ENCODE data around the gene SHKBP1.

Gene SHKBP1

GRCh38 chr19:40585982-40586422 is 9.3 kb downstream of the SHKBP1 start:
- no peak for DNase-seq
- H3K23ac ChIP-seq (ENCODE audit: low read length in 2 of 2), result no peak overlapping the region
- no peak overlapping the region for H3K18ac ChIP-seq (ENCODE audit: low read depth in 1 of 2, low read length in 2 of 2)
- H3K79me1 ChIP-seq (replicated peaks; ENCODE audit: low read length, poor library complexity, severe bottlenecking), result peaks cover 9% of the 10 kb centered on the region
- WGBS, result 98% methylated on average over 2 of the region's 2 CpGs
- no peak overlapping the region for H3K4me3 ChIP-seq (ENCODE audit: insufficient read depth in 1 of 2, low read depth in 1 of 2, low read length in 2 of 2)
- H4K91ac ChIP-seq (ENCODE audit: low read length), result no peak overlapping the region
- no peaks in the 10 kb centered on the region for H3K9me3 ChIP-seq (ENCODE audit: control insufficient read depth, low read length)
- no peak overlapping the region for H2BK15ac ChIP-seq (ENCODE audit: low read depth, poor library complexity, severe bottlenecking)
- H3K27me3 ChIP-seq (ENCODE audit: control insufficient read depth in 1 of 2, insufficient read depth in 1 of 2, low read length in 2 of 2), result no peaks in the 10 kb centered on the region
- no peak overlapping the region for H2BK12ac ChIP-seq (ENCODE audit: low read length in 2 of 2)
- H3K4me2 ChIP-seq (ENCODE audit: low read length, poor library complexity, severe bottlenecking), result no peak overlapping the region
- no peak overlapping the region for H3K9ac ChIP-seq (ENCODE audit: low read length)
- no peak overlapping the region for H2BK5ac ChIP-seq (ENCODE audit: low read depth, low read length, poor library complexity, severe bottlenecking)
- H2BK120ac ChIP-seq (ENCODE audit: low read depth, low read length), result no peak overlapping the region
- H3K36me3 ChIP-seq (ENCODE audit: control insufficient read depth in 1 of 2, insufficient read depth in 2 of 2, low read depth in 1 of 2, low read length in 2 of 2), result peaks cover 59 to 69% of the 10 kb centered on the region in 2 experiments
- H2AFZ ChIP-seq (ENCODE audit: low read depth, low read length), result no peak overlapping the region
- no peak overlapping the region for H4K8ac ChIP-seq (ENCODE audit: low read length)
- H2AK5ac ChIP-seq (ENCODE audit: low read length, severe bottlenecking), result no peak overlapping the region
- H3K4ac ChIP-seq (ENCODE audit: low read depth in 1 of 2, low read length in 2 of 2), result no peak overlapping the region
- H3K4me1 ChIP-seq (ENCODE audit: control insufficient read depth, insufficient read depth, low read depth, low read length), result peaks cover 21% of the 10 kb centered on the region
- peak overlapping the region; percentile 73 for H3K27ac ChIP-seq (ENCODE audit: low read length, poor library complexity, severe bottlenecking)
- H3K14ac ChIP-seq (ENCODE audit: low read length in 2 of 2), result no peak overlapping the region

- Histone ChIP-seq H3K9ac (ENCODE audit: low read length) (no peak overlapping the region), H2AK5ac (ENCODE audit: low read length, severe bottlenecking) (no peak overlapping the region), H3K4me1 (ENCODE audit: control insufficient read depth, insufficient read depth, low read depth, low read length) (peaks cover 21% of the 10 kb centered on the region), H3K4ac (ENCODE audit: low read depth in 1 of 2, low read length in 2 of 2) (no peak overlapping the region), H3K27ac (ENCODE audit: low read length, poor library complexity, severe bottlenecking) (no peak overlapping the region), H3K27me3 (ENCODE audit: control insufficient read depth in 1 of 2, insufficient read depth in 1 of 2, low read length in 2 of 2) (no peaks in the 10 kb centered on the region), H4K8ac (ENCODE audit: low read length) (no peak overlapping the region), H2BK15ac (ENCODE audit: low read depth, poor library complexity, severe bottlenecking) (no peak overlapping the region), H2BK5ac (ENCODE audit: low read depth, low read length, poor library complexity, severe bottlenecking) (no peak overlapping the region), H3K4me2 (ENCODE audit: low read length, poor library complexity, severe bottlenecking) (no peak overlapping the region), H2AFZ (ENCODE audit: low read depth, low read length) (no peak overlapping the region), H4K91ac (ENCODE audit: low read length) (no peak overlapping the region), H3K4me3 (ENCODE audit: insufficient read depth in 1 of 2, low read depth in 1 of 2, low read length in 2 of 2) (no peak overlapping the region), H3K14ac (ENCODE audit: low read length in 2 of 2) (no peak overlapping the region), H2BK12ac (ENCODE audit: low read length in 2 of 2) (no peak overlapping the region), H3K18ac (ENCODE audit: low read depth in 1 of 2, low read length in 2 of 2) (no peak overlapping the region), H2BK120ac (ENCODE audit: low read depth, low read length) (no peak overlapping the region), H3K36me3 (ENCODE audit: control insufficient read depth in 1 of 2, insufficient read depth in 2 of 2, low read depth in 1 of 2, low read length in 2 of 2) (peaks cover 59 to 66% of the 10 kb centered on the region in 2 experiments), H3K79me1 (replicated peaks; ENCODE audit: low read length, poor library complexity, severe bottlenecking) (peaks cover 9% of the 10 kb centered on the region), H3K23ac (ENCODE audit: low read length in 2 of 2) (no peak overlapping the region), H3K9me3 (ENCODE audit: control insufficient read depth, low read length) (no peaks in the 10 kb centered on the region)
- over 99% methylated on average over 14 of the region's 14 CpGs for WGBS
- DNase-seq, result no peak
Measured at GRCh38 chr19:40586611-40587010, 9.9 kb downstream of the SHKBP1 start.

- Histone ChIP-seq H2BK12ac (ENCODE audit: low read length in 2 of 2) (no peak overlapping the region), H3K4me1 (ENCODE audit: control insufficient read depth, insufficient read depth, low read depth, low read length) (peaks cover 19% of the 10 kb centered on the region), H2AFZ (ENCODE audit: low read depth, low read length) (no peak overlapping the region), H3K36me3 (ENCODE audit: control insufficient read depth in 1 of 2, insufficient read depth in 2 of 2, low read depth in 1 of 2, low read length in 2 of 2) (peaks cover 43 to 51% of the 10 kb centered on the region in 2 experiments), H3K23ac (ENCODE audit: low read length in 2 of 2) (peak overlapping the region in 1 of 2 experiments; percentile 53), H3K27me3 (ENCODE audit: control insufficient read depth in 1 of 2, insufficient read depth in 1 of 2, low read length in 2 of 2) (no peaks in the 10 kb centered on the region), H2BK15ac (ENCODE audit: low read depth, poor library complexity, severe bottlenecking) (no peak overlapping the region), H3K9ac (ENCODE audit: low read length) (no peak overlapping the region), H3K18ac (ENCODE audit: low read depth in 1 of 2, low read length in 2 of 2) (peak overlapping the region in 1 of 2 experiments; percentile 48), H4K91ac (ENCODE audit: low read length) (peak overlapping the region; percentile 44), H2AK5ac (ENCODE audit: low read length, severe bottlenecking) (peak overlapping the region; percentile 17), H2BK5ac (ENCODE audit: low read depth, low read length, poor library complexity, severe bottlenecking) (no peak overlapping the region), H3K4me2 (ENCODE audit: low read length, poor library complexity, severe bottlenecking) (no peak overlapping the region), H3K79me1 (replicated peaks; ENCODE audit: low read length, poor library complexity, severe bottlenecking) (peaks cover 5% of the 10 kb centered on the region), H4K8ac (ENCODE audit: low read length) (no peak overlapping the region), H3K27ac (ENCODE audit: low read length, poor library complexity, severe bottlenecking) (no peak overlapping the region), H3K9me3 (ENCODE audit: control insufficient read depth, low read length) (no peaks in the 10 kb centered on the region), H3K14ac (ENCODE audit: low read length in 2 of 2) (peak overlapping the region in 1 of 2 experiments; percentile 51), H3K4me3 (ENCODE audit: insufficient read depth in 1 of 2, low read depth in 1 of 2, low read length in 2 of 2) (no peak overlapping the region), H2BK120ac (ENCODE audit: low read depth, low read length) (no peak overlapping the region), H3K4ac (ENCODE audit: low read depth in 1 of 2, low read length in 2 of 2) (no peak overlapping the region)
- peak; percentile 39 for DNase-seq
- 73% methylated on average over 18 of the region's 19 CpGs for WGBS
Measured at GRCh38 chr19:40588110-40588854, 11.6 kb downstream of the SHKBP1 start.

- Histone ChIP-seq H3K36me3 (ENCODE audit: control insufficient read depth in 1 of 2, insufficient read depth in 2 of 2, low read depth in 1 of 2, low read length in 2 of 2) (peaks cover 37 to 47% of the 10 kb centered on the region in 2 experiments), H3K4me3 (ENCODE audit: insufficient read depth in 1 of 2, low read depth in 1 of 2, low read length in 2 of 2) (no peak overlapping the region), H3K4ac (ENCODE audit: low read depth in 1 of 2, low read length in 2 of 2) (no peak overlapping the region), H3K9me3 (ENCODE audit: control insufficient read depth, low read length) (no peaks in the 10 kb centered on the region), H2AK5ac (ENCODE audit: low read length, severe bottlenecking) (no peak overlapping the region), H2BK15ac (ENCODE audit: low read depth, poor library complexity, severe bottlenecking) (no peak overlapping the region), H3K27me3 (ENCODE audit: control insufficient read depth in 1 of 2, insufficient read depth in 1 of 2, low read length in 2 of 2) (no peaks in the 10 kb centered on the region), H3K27ac (ENCODE audit: low read length, poor library complexity, severe bottlenecking) (no peak overlapping the region), H4K8ac (ENCODE audit: low read length) (no peak overlapping the region), H3K18ac (ENCODE audit: low read depth in 1 of 2, low read length in 2 of 2) (no peak overlapping the region), H3K4me2 (ENCODE audit: low read length, poor library complexity, severe bottlenecking) (no peak overlapping the region), H2BK5ac (ENCODE audit: low read depth, low read length, poor library complexity, severe bottlenecking) (no peak overlapping the region), H3K23ac (ENCODE audit: low read length in 2 of 2) (no peak overlapping the region), H3K79me1 (replicated peaks; ENCODE audit: low read length, poor library complexity, severe bottlenecking) (peaks cover 5% of the 10 kb centered on the region), H2BK120ac (ENCODE audit: low read depth, low read length) (no peak overlapping the region), H4K91ac (ENCODE audit: low read length) (peak overlapping the region; percentile 30), H2BK12ac (ENCODE audit: low read length in 2 of 2) (no peak overlapping the region), H3K9ac (ENCODE audit: low read length) (no peak overlapping the region), H2AFZ (ENCODE audit: low read depth, low read length) (no peak overlapping the region), H3K4me1 (ENCODE audit: control insufficient read depth, insufficient read depth, low read depth, low read length) (peaks cover 17% of the 10 kb centered on the region), H3K14ac (ENCODE audit: low read length in 2 of 2) (no peak overlapping the region)
- 90% methylated on average over 9 of the region's 9 CpGs for WGBS
- DNase-seq, result no peak
Measured at GRCh38 chr19:40588926-40589569, 12.4 kb downstream of the SHKBP1 start.

Measured in mesenchymal stem cell (in vitro differentiated cells and primary cell).